Measurements from ENCODE around the gene CREB1. TPM values are rescaled to one million over a fixed set of nuclear protein-coding genes. Genes with fewer than 3 reads are reported as not detected.

Gene CREB1
- total and polyA plus RNA-seq, 4 donors, result 5.4 to 79.6 (median 35.1) TPM

DNA sequence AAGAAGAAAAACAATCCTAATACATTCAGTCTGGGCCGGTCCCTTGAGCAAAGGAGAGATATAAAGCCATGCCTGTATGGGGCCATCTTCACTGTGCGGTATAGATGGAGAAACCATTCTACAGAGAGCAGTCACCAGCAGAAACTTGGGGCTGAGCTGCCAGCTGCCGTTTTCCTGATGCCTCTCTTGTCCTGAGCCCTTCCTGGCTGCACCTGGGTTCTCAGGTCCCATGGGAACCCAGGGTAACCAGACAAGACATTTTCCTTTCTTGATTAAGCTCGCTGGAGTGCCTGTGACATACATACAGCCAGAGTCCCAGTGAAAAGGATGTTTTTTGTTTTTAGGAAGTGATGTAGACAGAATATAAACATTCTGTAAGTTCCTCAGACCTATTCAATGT is 100.7 kb downstream of the CREB1 start:
- TF ChIP-seq, protein P1, sequence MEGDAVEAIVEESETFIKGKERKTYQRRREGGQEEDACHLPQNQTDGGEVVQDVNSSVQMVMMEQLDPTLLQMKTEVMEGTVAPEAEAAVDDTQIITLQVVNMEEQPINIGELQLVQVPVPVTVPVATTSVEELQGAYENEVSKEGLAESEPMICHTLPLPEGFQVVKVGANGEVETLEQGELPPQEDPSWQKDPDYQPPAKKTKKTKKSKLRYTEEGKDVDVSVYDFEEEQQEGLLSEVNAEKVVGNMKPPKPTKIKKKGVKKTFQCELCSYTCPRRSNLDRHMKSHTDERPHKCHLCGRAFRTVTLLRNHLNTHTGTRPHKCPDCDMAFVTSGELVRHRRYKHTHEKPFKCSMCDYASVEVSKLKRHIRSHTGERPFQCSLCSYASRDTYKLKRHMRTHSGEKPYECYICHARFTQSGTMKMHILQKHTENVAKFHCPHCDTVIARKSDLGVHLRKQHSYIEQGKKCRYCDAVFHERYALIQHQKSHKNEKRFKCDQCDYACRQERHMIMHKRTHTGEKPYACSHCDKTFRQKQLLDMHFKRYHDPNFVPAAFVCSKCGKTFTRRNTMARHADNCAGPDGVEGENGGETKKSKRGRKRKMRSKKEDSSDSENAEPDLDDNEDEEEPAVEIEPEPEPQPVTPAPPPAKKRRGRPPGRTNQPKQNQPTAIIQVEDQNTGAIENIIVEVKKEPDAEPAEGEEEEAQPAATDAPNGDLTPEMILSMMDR (IDR thresholded peaks at IDR 0.05; ENCODE audit: control extremely low read depth, extremely low read depth), result no peak
- DNase-seq, result no peak
- no peak overlapping the region for H3K4me3 ChIP-seq
- H3K4me1 ChIP-seq (ENCODE audit: control insufficient read depth in 5 of 5, insufficient read depth in 5 of 5, low read length in 5 of 5), result peaks cover 0 to 9% (median 0%) of the 10 kb centered on the region in 5 donors
- H3K27ac ChIP-seq (ENCODE audit: low read depth in 1 of 2, low read length in 1 of 2), result no peak overlapping the region
- no peaks in the 10 kb centered on the region for H3K27me3 ChIP-seq (ENCODE audit: control insufficient read depth in 3 of 3, insufficient read depth in 3 of 3, low read length in 2 of 3)
- H3K9ac ChIP-seq (ENCODE audit: insufficient read depth in 1 of 2, low read length in 2 of 2), result no peak overlapping the region
- 76 to 77% methylated on average over 4 of the region's 4 CpGs for WGBS, 2 donors
- no peaks in the 10 kb centered on the region for H3K9me3 ChIP-seq (ENCODE audit: control insufficient read depth in 4 of 4, insufficient read depth in 3 of 4, low read length in 3 of 4)
- no peaks in the 10 kb centered on the region for H3K36me3 ChIP-seq (ENCODE audit: control insufficient read depth in 4 of 4, insufficient read depth in 4 of 4, low read length in 4 of 4)
- no peak for ATAC-seq (ENCODE audit: insufficient read depth, low FRiP score)

DNA sequence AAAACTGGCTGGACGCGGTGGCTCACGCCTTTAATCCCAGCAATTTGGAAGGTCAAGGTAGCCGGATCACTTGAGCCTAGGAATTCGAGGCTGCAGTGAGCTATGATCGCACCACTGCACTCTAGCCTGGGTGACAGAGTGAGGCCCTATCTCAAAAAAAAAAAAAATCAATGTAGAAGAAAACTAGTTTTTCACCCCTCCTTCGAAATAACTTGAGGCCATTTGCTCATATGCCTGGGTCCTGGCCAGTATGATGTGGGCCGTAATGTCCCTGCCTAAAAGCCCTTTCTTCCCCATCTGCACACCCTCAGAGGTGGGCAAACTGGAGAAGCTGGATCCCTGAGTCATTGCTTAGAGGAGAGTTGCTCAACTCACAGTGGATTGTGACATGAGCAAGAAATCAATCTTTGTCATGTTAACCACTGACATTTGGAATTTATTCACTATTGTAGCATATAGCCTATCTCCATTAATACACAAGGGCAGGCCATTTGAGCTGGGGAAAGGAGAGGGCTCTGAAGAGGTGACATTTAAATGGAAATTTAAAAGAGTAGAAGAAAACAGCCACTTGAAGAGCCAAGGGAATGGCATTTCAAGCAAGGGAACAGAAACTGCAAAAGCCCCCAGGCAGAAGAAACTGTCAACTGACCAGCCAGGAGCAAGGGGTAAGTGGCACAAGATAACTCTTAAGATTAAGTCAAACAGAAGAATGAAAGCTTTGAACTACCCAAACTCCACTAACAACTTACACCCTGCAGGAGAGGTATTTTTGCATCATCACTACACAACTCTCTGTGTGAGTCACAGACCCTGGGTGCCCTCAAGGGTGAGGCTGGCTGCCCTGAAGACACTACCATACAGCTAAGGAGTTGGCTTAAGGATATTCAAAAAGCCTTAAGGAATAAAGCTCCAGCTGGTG is 103.1 kb downstream of the CREB1 start:
- no peaks in the 10 kb centered on the region for H3K27me3 ChIP-seq (ENCODE audit: control insufficient read depth in 3 of 3, insufficient read depth in 3 of 3, low read length in 2 of 3)
- H3K4me3 ChIP-seq, result no peak overlapping the region
- H3K9me3 ChIP-seq (ENCODE audit: control insufficient read depth in 4 of 4, insufficient read depth in 3 of 4, low read length in 3 of 4), result no peaks in the 10 kb centered on the region
- TF ChIP-seq, protein P1 (IDR thresholded peaks at IDR 0.05; ENCODE audit: control extremely low read depth, extremely low read depth), result no peak
- no peak overlapping the region for H3K9ac ChIP-seq (ENCODE audit: insufficient read depth in 1 of 2, low read length in 2 of 2)
- ATAC-seq (ENCODE audit: insufficient read depth, low FRiP score) (peak; percentile 73), DNase-seq (no peak)
- no peaks in the 10 kb centered on the region for H3K36me3 ChIP-seq (ENCODE audit: control insufficient read depth in 4 of 4, insufficient read depth in 4 of 4, low read length in 4 of 4)
- no peak overlapping the region for H3K27ac ChIP-seq (ENCODE audit: low read depth in 1 of 2, low read length in 1 of 2)
- WGBS, 2 donors, result 81 to 83% methylated on average over 8 of the region's 8 CpGs
- peaks cover 0 to 2% (median 0%) of the 10 kb centered on the region in 5 donors for H3K4me1 ChIP-seq (ENCODE audit: control insufficient read depth in 5 of 5, insufficient read depth in 5 of 5, low read length in 5 of 5)

DNA sequence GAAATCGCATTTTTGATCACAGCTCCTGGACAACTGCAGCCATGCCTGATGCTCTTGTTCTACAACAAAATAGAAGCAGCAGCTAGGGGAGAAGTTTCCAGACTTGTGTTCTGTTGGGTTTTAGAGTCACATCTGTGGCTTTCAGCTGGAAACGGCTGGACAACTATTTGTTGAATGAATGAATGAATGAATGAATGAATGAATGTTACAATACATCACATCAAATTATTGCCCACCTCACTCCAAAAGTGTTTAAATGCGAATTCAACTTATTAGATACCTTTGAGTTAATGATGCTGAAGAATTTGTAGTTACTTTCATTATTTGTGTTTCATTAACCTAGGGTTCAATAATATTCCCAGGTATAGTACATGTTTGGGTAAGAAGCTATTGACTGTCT is 103.9 kb downstream of the CREB1 start:
- TF ChIP-seq, protein P1 (IDR thresholded peaks at IDR 0.05; ENCODE audit: control extremely low read depth, extremely low read depth), result no peak
- DNase-seq, result no peak
- H3K9me3 ChIP-seq (ENCODE audit: control insufficient read depth in 4 of 4, insufficient read depth in 3 of 4, low read length in 3 of 4), result no peaks in the 10 kb centered on the region
- 81 to 92% methylated on average over 3 of the region's 3 CpGs for WGBS, 2 donors
- no peak overlapping the region for H3K9ac ChIP-seq (ENCODE audit: insufficient read depth in 1 of 2, low read length in 2 of 2)
- H3K4me3 ChIP-seq, result no peak overlapping the region
- ATAC-seq (ENCODE audit: insufficient read depth, low FRiP score), result no peak
- H3K27ac ChIP-seq (ENCODE audit: low read depth in 1 of 2, low read length in 1 of 2), result no peak overlapping the region
- no peaks in the 10 kb centered on the region for H3K27me3 ChIP-seq (ENCODE audit: control insufficient read depth in 3 of 3, insufficient read depth in 3 of 3, low read length in 2 of 3)
- no peaks in the 10 kb centered on the region for H3K36me3 ChIP-seq (ENCODE audit: control insufficient read depth in 4 of 4, insufficient read depth in 4 of 4, low read length in 4 of 4)
- peaks cover 0 to 2% (median 0%) of the 10 kb centered on the region in 5 donors for H3K4me1 ChIP-seq (ENCODE audit: control insufficient read depth in 5 of 5, insufficient read depth in 5 of 5, low read length in 5 of 5)
